CD4-positive, alpha-beta T cell (primary cell): ENCODE data around the gene EXPH5. TPM values are rescaled to one million over a fixed set of nuclear protein-coding genes. Genes with fewer than 3 reads are reported as not detected.
A peak's percentile ranks its signal among the peaks of the same experiment; 100 is the strongest.

ENCODE experiments used
- ATAC-seq: fragments of 200-7000 bp; cut with Tn5 transposase; one replicate; pipeline ENCODE4 v1.10.0; 2022; ENCODE audit warnings: mild to moderate bottlenecking; ENCODE audit not compliant: poor library complexity
- CTCF ChIA-PET: fragments of 350-600 bp; sonication (Branson Sonifier 250); formaldehyde crosslinking; loops from one replicate; lab custom pipeline; 2021; ENCODE audit warnings: antibody characterized with exemption, inconsistent platforms; lab: Charles Lee
- POLR2A ChIA-PET: fragments of 350-600 bp; sonication (Branson Sonifier 250); formaldehyde crosslinking; loops from one replicate; lab custom pipeline; 2021; ENCODE audit warnings: antibody characterized with exemption, inconsistent platforms; lab: Charles Lee
- DNase-seq, 14 experiments: peaks; one replicate each; pipeline ENCODE4 v3.0.0-alpha.2; 2013 to 2020; ENCODE audit warnings: mixed read lengths in 2 of 14
- H3K27ac ChIP-seq, 2 donors: one replicate each; pipeline versions ENCODE4 v1.5.1 to v1.7.0; 2013; ENCODE audit warnings: low read length in 2 of 2, low read depth in 1 of 2, mild to moderate bottlenecking in 1 of 2
- H3K27me3 ChIP-seq, 2 experiments: 1 replicate in 1 of 2; 2 replicates in 1 of 2; pipeline versions ENCODE4 v1.6.1 to v1.7.0; 2013; ENCODE audit warnings: low read length in 2 of 2, control low read depth in 1 of 2, mild to moderate bottlenecking in 1 of 2, moderate library complexity in 1 of 2; ENCODE audit not compliant: insufficient read depth in 2 of 2, control insufficient read depth in 1 of 2
- H3K36me3 ChIP-seq: one replicate; pipeline ENCODE4 v1.6.1; 2013; ENCODE audit warnings: low read length, control low read depth; ENCODE audit not compliant: insufficient read depth
- H3K4me1 ChIP-seq: one replicate; pipeline ENCODE4 v1.6.1; 2013; ENCODE audit warnings: low read length, control low read depth; ENCODE audit not compliant: insufficient read depth
- H3K4me3 ChIP-seq: one replicate; pipeline ENCODE4 v1.5.1; 2013; ENCODE audit warnings: mild to moderate bottlenecking, low read length, moderate library complexity
- H3K9me3 ChIP-seq, 2 experiments: 1 replicate in 1 of 2; 2 replicates in 1 of 2; pipeline versions ENCODE4 v1.6.1 to v1.7.0; 2013; ENCODE audit warnings: low read length in 2 of 2, mild to moderate bottlenecking in 2 of 2, control low read depth in 1 of 2, moderate library complexity in 1 of 2; ENCODE audit not compliant: control insufficient read depth in 1 of 2, insufficient read depth in 1 of 2
- H3K27ac Mint-ChIP-seq: one replicate; pipeline ENCODE4 v1.8.0; 2020; ENCODE audit warnings: mixed read lengths
- H3K27me3 Mint-ChIP-seq: one replicate; pipeline ENCODE4 v1.8.0; 2021; ENCODE audit warnings: mixed read lengths
- H3K36me3 Mint-ChIP-seq: one replicate; pipeline ENCODE4 v1.8.0; 2021; ENCODE audit warnings: low read depth, mixed read lengths
- H3K4me1 Mint-ChIP-seq: one replicate; pipeline ENCODE4 v1.8.0; 2021; ENCODE audit warnings: low read depth, mixed read lengths
- H3K4me3 Mint-ChIP-seq: one replicate; pipeline ENCODE4 v1.8.0; 2020; ENCODE audit warnings: mild to moderate bottlenecking, mixed read lengths
- H3K9me3 Mint-ChIP-seq: one replicate; pipeline ENCODE4 v1.8.0; 2020; ENCODE audit warnings: mixed read lengths
- CTCF ChIP-seq: fragments of 200-600 bp; IDR thresholded peaks from one replicate; pipeline ENCODE4 v1.8.0; 2022; ENCODE audit warnings: antibody characterized with exemption, mild to moderate bottlenecking
- intact Hi-C, 2 experiments: fragments of 100-400 bp; cut with DNase I in 1 of 2; cut with micrococcal nuclease in 1 of 2; formaldehyde crosslinking; loops; one replicate each; pipeline versions ENCODE4 v1.15.1 to v1.9.0; 2023 to 2025; cut with DNase I, micrococcal nuclease
- total RNA-seq, 174 experiments: library from RNA in 2 of 174; stranded (reverse) in 2 of 174; gene quantifications; one replicate each; pipeline ENCODE4 v1.2.3 and lab custom pipeline; 2021 to 2026

Gene EXPH5
- total RNA-seq, 2 experiments from 2014 or later: 2.0 to 3.7 TPM

- Histone ChIP-seq H3K27ac (no peak overlapping the region), H3K4me1 (no peaks in the 10 kb centered on the region), H3K9me3 (no peaks in the 10 kb centered on the region), H3K27me3 (no peaks in the 10 kb centered on the region), H3K36me3 (no peaks in the 10 kb centered on the region), H3K4me3 (no peak overlapping the region)
- Mint-ChIP-seq H3K4me1 (no peaks in the 10 kb centered on the region), H3K4me3 (no peak overlapping the region), H3K36me3 (peaks cover 14% of the 10 kb centered on the region), H3K27ac (no peak overlapping the region), H3K9me3 (no peaks in the 10 kb centered on the region), H3K27me3 (peaks cover 5% of the 10 kb centered on the region)
- ATAC-seq: no peak
- POLR2A ChIA-PET: no interaction called here
- DNase-seq: no peak
- intact Hi-C loops: no loop called here
- no peak for TF ChIP-seq CTCF
- CTCF ChIA-PET: no interaction called here
Observed at GRCh38 chr11:108508653-108509593, 84.6 kb downstream of the EXPH5 start.

GRCh38 chr11:108501396-108501795 lies 92.2 kb downstream of the EXPH5 start:
- Mint-ChIP-seq H3K4me3 (peak overlapping the region; percentile 16), H3K4me1 (peaks cover 14% of the 10 kb centered on the region), H3K9me3 (no peaks in the 10 kb centered on the region), H3K27me3 (no peaks in the 10 kb centered on the region), H3K36me3 (peaks cover 6% of the 10 kb centered on the region), H3K27ac (no peak overlapping the region)
- no peaks in the 10 kb centered on the region for H3K36me3 ChIP-seq
- TF ChIP-seq CTCF: no peak
- no peaks in the 10 kb centered on the region for H3K27me3 ChIP-seq
- no peak overlapping the region for H3K27ac ChIP-seq
- CTCF ChIA-PET: no interaction called here
- no peak for DNase-seq
- POLR2A ChIA-PET: no interaction called here
- no peak for ATAC-seq
- no peak overlapping the region for H3K4me3 ChIP-seq
- intact Hi-C loops: no loop called here
- peaks cover 15% of the 10 kb centered on the region for H3K4me1 ChIP-seq
- H3K9me3 ChIP-seq: no peaks in the 10 kb centered on the region

- H3K4me3 Mint-ChIP-seq: peak overlapping the region; percentile 67
- no peak overlapping the region for H3K27ac ChIP-seq
- peaks cover 15% of the 10 kb centered on the region for H3K4me1 ChIP-seq
- H3K9me3 ChIP-seq: no peaks in the 10 kb centered on the region
- peaks cover 6% of the 10 kb centered on the region for H3K36me3 Mint-ChIP-seq
- no peaks in the 10 kb centered on the region for H3K36me3 ChIP-seq
- no peaks in the 10 kb centered on the region for H3K27me3 ChIP-seq
- ChIA-PET CTCF (no interaction called here), POLR2A (no interaction called here)
- peaks cover 18% of the 10 kb centered on the region for H3K4me1 Mint-ChIP-seq
- ATAC-seq (no peak), DNase-seq (no peak)
- H3K27me3 Mint-ChIP-seq: no peaks in the 10 kb centered on the region
- TF ChIP-seq CTCF: no peak
- no peak overlapping the region for H3K4me3 ChIP-seq
- peak overlapping the region; percentile 67 for H3K27ac Mint-ChIP-seq
- intact Hi-C loops: no loop called here
- H3K9me3 Mint-ChIP-seq: no peaks in the 10 kb centered on the region
Observed at GRCh38 chr11:108500721-108501120, 92.8 kb downstream of the EXPH5 start.
